ENCODE measurements around the gene ATP13A4.

- TF ChIP-seq CTCF (conservative IDR thresholded peaks at IDR 0.05) (no peak), ZFX (IDR thresholded peaks at IDR 0.05) (no peak)
Observed at GRCh38 chr3:193599393-193599792, 44.7 kb upstream of the ATP13A4 start.
